WERI-Rb-1 (cell line): Measurements from ENCODE around the gene MYOZ3.

Experiments
- DNase-seq: peaks from one replicate; pipeline ENCODE4 v3.0.0-alpha.2; 2020
- H3K27ac ChIP-seq: fragments of 250-450 bp; sonication (Bioruptor Pico); 2 replicates; pipeline ENCODE4 v1.5.1; 2020; ENCODE audit warnings: mild to moderate bottlenecking, moderate library complexity
- H3K27me3 ChIP-seq: fragments of 250-450 bp; sonication (Bioruptor Pico); 2 replicates; pipeline ENCODE4 v1.5.1; 2021; ENCODE audit warnings: mild to moderate bottlenecking, low read depth, moderate library complexity; ENCODE audit not compliant: insufficient read depth, severe bottlenecking
- H3K36me3 ChIP-seq: fragments of 250-450 bp; sonication (Bioruptor Pico); 2 replicates; pipeline ENCODE4 v1.5.1; 2020; ENCODE audit warnings: mild to moderate bottlenecking, moderate library complexity
- H3K4me3 ChIP-seq: 2 replicates; pipeline ENCODE4 v1.5.1; 2011; ENCODE audit warnings: low read depth, mild to moderate bottlenecking, control low read depth, low read length
- H3K9me3 ChIP-seq: fragments of 250-450 bp; sonication (Bioruptor Pico); 2 replicates; pipeline ENCODE4 v1.5.1; 2021; ENCODE audit warnings: mild to moderate bottlenecking, moderate library complexity; ENCODE audit not compliant: severe bottlenecking
- CTCF ChIP-seq: IDR thresholded peaks from 2 replicates; pipeline ENCODE4 v1.5.1; 2011; ENCODE audit warnings: low read depth, mild to moderate bottlenecking, control low read depth, inconsistent platforms, low read length

MYOZ3 gene

GRCh38 chr5:150661086-150661485 lies at the start of gene MYOZ3:
Gene MYOZ3 (plus strand): TSS chr5:150661251. CDS start chr5:150662942, 1,691 bp downstream.
- no peak within 1 kb of the TSS for H3K4me3 ChIP-seq
- no peak within 1 kb of the TSS for H3K27ac ChIP-seq
- H3K27me3 ChIP-seq: no peaks in the 10 kb centered on the region
- no peaks in the 10 kb centered on the region for H3K36me3 ChIP-seq
- TF ChIP-seq CTCF: no peak
- H3K9me3 ChIP-seq: no peaks in the 10 kb centered on the region
- DNase-seq: no peak

- no peak for DNase-seq
- H3K9me3 ChIP-seq: no peaks in the 10 kb centered on the region
These were observed 48.6 kb upstream of the MYOZ3 start for GRCh38 chr5:150612405-150612804.

GRCh38 chr5:150612905-150613670 lies 48.0 kb upstream of the MYOZ3 start:
- Histone ChIP-seq H3K4me3 (no peak overlapping the region), H3K9me3 (no peaks in the 10 kb centered on the region), H3K36me3 (no peaks in the 10 kb centered on the region), H3K27me3 (no peaks in the 10 kb centered on the region), H3K27ac (no peak overlapping the region)
- DNase-seq: no peak
- no peak for TF ChIP-seq CTCF

More at GRCh38 chr5:150612405-150612804, 48.6 kb upstream of the MYOZ3 start:
- H3K4me3 ChIP-seq: no peak overlapping the region
- no peak for TF ChIP-seq CTCF
- no peaks in the 10 kb centered on the region for H3K27me3 ChIP-seq
- H3K27ac ChIP-seq: no peak overlapping the region
- H3K36me3 ChIP-seq: no peaks in the 10 kb centered on the region

- no peak for DNase-seq
- Histone ChIP-seq H3K4me3 (no peak overlapping the region), H3K27me3 (no peaks in the 10 kb centered on the region), H3K9me3 (no peaks in the 10 kb centered on the region), H3K36me3 (no peaks in the 10 kb centered on the region), H3K27ac (no peak overlapping the region)
- TF ChIP-seq CTCF: peak; percentile 68
These were observed 46.9 kb upstream of the MYOZ3 start for GRCh38 chr5:150613991-150614660.

- Histone ChIP-seq H3K36me3 (no peaks in the 10 kb centered on the region), H3K4me3 (no peak overlapping the region), H3K27ac (no peak overlapping the region), H3K9me3 (no peaks in the 10 kb centered on the region), H3K27me3 (no peaks in the 10 kb centered on the region)
- TF ChIP-seq CTCF: no peak
- no peak for DNase-seq
These were observed 46.4 kb upstream of the MYOZ3 start for GRCh38 chr5:150614661-150615060.
